C4-2B (cell line): ENCODE data around the gene GALNTL6.
A peak's percentile ranks its signal among the peaks of the same experiment; 100 is the strongest.

Source experiments
- H3K27ac ChIP-seq: fragments of 450-650 bp; 2 replicates; pipeline ENCODE4 v1.5.1; 2017
- CTCF ChIP-seq: fragments of 450-650 bp; conservative IDR thresholded peaks from 2 replicates; pipeline ENCODE4 v1.5.1; 2017; ENCODE audit warnings: mild to moderate bottlenecking
- ZFX ChIP-seq: fragments of 450-650 bp; IDR thresholded peaks from 2 replicates; pipeline ENCODE4 v1.6.1; 2017

GALNTL6 gene

GRCh38 chr4:172173206-172173605 is 360.0 kb downstream of the GALNTL6 start:
- H3K27ac ChIP-seq: no peak overlapping the region
- TF ChIP-seq CTCF: no peak
- TF ChIP-seq ZFX: no peak

DNA sequence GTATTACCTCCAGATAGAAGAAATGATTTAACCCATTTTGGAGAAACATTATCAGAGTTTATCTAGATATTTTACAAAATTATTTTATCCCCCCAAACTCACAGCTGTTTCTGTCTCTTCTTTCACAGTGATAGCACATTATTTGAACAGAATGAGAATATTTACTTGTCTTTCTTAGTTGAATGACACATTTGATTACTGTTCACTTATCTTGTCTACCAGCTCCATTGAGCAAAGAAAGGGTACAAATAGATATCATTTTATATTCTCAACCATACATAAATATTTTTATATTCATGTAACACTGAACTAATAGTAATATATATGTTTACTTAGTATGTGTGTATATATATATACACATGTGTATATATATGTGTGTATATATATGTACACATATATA is 364.2 kb downstream of the GALNTL6 start:
- no peak overlapping the region for H3K27ac ChIP-seq

DNA sequence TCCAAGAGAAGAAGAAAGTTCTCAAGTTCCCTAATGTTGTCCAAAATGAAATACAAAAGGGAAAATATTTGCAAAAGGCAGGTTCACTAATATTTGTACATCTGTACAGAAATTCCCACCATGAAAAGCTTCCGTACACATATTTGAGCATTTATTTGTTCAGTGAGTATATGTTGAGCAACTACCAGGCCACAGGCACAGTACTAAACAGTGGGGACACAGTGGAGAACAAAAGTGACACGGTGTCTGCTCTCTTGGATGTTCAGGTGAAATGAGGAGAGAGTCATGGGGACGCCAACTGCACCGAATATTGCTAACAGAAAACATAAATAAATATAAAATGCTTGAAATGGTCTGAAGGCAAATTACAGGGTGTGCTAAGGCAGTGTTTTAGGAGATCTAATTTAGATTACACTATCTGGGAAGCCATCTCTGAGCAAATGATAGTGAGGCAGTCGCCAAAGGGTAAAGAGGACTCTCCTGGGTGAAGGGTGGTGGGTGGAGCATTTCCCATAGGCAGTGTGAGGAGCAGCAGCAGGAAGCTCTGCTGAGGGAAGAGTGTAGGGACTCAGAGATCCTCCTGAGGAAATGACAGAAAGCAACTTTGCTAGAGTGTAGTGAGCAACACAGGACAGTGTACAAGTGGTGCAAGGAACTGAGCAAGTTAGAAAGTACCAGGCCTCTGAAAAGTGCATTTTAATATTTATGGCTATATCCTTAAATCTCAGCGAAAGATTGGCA is 375.2 kb downstream of the GALNTL6 start:
- H3K27ac ChIP-seq: peak overlapping the region; percentile 49; the same call in 1 of the 2 replicates
- no peak for TF ChIP-seq CTCF
- TF ChIP-seq ZFX: no peak

More for the DNA sequence above, 364.2 kb downstream of the GALNTL6 start:
- TF ChIP-seq ZFX (no peak), CTCF (no peak)

- no peak overlapping the region for H3K27ac ChIP-seq
- no peak for TF ChIP-seq ZFX
- peak; percentile 87 for TF ChIP-seq CTCF
Observed at GRCh38 chr4:172202480-172203076, 389.4 kb downstream of the GALNTL6 start.

DNA sequence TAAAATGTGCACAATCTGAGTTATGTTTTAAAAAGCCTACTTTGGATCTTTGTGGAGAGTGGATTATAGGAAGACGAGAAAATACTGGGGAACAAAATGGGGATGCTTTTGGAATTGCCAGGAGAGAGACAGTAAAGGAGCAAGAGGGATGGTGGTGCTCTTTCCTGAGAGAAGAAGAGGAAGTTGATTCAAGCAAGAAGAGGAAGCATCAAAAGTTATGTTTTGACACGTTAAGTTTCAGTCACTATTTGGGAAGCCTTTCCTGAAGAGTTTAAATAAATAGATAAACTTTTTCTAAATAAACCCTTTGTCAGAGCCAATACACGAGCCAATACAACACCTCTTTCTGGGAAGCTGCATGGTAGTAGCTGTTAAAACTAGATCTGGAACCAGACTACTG is 394.1 kb downstream of the GALNTL6 start:
- TF ChIP-seq ZFX: no peak
- H3K27ac ChIP-seq: no peak overlapping the region

GRCh38 chr4:172207886-172208285 is 394.7 kb downstream of the GALNTL6 start:
- TF ChIP-seq CTCF: no peak
- TF ChIP-seq ZFX: no peak
- H3K27ac ChIP-seq: no peak overlapping the region

DNA sequence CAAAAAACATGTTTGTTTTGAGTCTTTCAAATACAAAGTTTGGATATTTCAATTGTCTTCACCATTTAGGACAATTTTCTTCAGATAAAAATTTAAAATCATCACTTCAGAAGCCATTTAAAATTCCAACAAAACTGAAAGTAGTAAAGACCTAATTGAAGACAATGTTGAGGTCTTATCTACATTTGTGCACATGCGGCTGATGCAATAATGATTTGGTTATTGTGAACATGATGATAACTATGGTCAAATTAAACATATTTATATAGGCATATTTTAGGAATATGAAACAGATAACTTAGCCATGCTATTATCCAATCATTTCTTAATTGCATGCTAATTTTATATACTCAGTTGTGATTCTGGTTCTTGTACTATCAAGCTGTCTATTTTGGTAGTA is 407.5 kb downstream of the GALNTL6 start:
- no peak overlapping the region for H3K27ac ChIP-seq
- TF ChIP-seq ZFX (no peak), CTCF (no peak)
